Peyer's patch (tissue), 4 donors: ENCODE results near the gene PKD2L2.

Source experiments
- CTCF ChIP-seq, 6 experiments: fragments of 450-650 bp in 4 of 6; fragments of 200-600 bp in 2 of 6; sonication (generic) in 1 of 6; IDR thresholded peaks; one replicate each; pipeline ENCODE4 v1.5.1; 2017 to 2019; ENCODE audit warnings: antibody characterized with exemption in 6 of 6, mild to moderate bottlenecking in 3 of 6, moderate library complexity in 1 of 6
- POLR2A ChIP-seq, 2 donors: fragments of 450-650 bp; IDR thresholded peaks; one replicate each; pipeline ENCODE4 v1.5.1; 2017; ENCODE audit warnings: antibody characterized with exemption in 2 of 2, mild to moderate bottlenecking in 2 of 2, moderate library complexity in 2 of 2

GRCh38 chr5:137916923-137917322 lies 27.7 kb downstream of the PKD2L2 start:
- no peak for TF ChIP-seq CTCF (IDR thresholded peaks at IDR 0.05)
- TF ChIP-seq POLR2A (IDR thresholded peaks at IDR 0.05) = no peak
